GM12873 (cell line): ENCODE measurements around the gene STAP2.

Experiments
- TF ChIP-seq, protein P1 (sequence below): IDR thresholded peaks from 2 replicates; pipeline ENCODE4 v1.5.1; 2012; ENCODE audit warnings: low read depth, mild to moderate bottlenecking, moderate library complexity, low read length, control low read depth; ENCODE audit not compliant: insufficient read depth; ENCODE audit errors: missing control alignments

Gene STAP2

DNA sequence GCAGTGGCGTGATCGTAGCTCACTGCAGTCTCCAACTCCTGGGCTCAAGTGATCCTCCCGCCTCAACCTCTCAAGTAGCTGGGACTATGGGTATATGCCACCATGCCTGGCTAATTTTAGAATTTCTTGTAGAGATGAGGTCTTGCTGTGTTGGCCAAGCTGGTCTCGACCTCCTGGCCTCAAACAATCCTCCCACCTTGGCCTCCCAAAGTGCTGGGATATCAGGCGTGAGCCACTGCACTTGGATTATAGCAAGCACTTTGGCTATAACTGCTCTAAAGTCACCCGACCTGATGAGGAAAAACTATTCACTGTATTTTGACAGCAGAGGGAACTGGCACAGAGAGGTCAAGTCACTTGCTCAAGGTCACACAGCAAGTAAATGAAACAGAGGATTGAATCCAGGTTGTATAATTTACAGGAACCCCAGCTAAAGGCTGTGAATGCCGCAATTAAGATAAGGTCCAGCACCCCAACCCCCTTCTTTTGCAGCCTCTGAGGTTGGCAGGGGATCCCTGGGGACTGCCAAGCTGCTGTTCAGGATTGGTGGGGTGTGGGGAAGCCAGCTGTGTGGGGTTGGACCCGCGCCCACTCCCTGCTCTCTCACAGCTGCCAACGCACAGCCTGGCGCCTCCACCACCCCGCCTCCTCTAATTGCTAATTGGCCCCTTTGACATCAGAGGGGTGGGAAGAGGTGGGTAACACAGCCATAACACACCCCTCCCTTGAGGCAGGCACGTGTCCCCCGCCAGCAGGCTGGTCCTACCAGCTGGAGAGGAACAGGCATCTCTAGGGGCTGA, 42.5 kb downstream of the STAP2 start:
- TF ChIP-seq, protein P1, sequence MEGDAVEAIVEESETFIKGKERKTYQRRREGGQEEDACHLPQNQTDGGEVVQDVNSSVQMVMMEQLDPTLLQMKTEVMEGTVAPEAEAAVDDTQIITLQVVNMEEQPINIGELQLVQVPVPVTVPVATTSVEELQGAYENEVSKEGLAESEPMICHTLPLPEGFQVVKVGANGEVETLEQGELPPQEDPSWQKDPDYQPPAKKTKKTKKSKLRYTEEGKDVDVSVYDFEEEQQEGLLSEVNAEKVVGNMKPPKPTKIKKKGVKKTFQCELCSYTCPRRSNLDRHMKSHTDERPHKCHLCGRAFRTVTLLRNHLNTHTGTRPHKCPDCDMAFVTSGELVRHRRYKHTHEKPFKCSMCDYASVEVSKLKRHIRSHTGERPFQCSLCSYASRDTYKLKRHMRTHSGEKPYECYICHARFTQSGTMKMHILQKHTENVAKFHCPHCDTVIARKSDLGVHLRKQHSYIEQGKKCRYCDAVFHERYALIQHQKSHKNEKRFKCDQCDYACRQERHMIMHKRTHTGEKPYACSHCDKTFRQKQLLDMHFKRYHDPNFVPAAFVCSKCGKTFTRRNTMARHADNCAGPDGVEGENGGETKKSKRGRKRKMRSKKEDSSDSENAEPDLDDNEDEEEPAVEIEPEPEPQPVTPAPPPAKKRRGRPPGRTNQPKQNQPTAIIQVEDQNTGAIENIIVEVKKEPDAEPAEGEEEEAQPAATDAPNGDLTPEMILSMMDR, result no peak

DNA sequence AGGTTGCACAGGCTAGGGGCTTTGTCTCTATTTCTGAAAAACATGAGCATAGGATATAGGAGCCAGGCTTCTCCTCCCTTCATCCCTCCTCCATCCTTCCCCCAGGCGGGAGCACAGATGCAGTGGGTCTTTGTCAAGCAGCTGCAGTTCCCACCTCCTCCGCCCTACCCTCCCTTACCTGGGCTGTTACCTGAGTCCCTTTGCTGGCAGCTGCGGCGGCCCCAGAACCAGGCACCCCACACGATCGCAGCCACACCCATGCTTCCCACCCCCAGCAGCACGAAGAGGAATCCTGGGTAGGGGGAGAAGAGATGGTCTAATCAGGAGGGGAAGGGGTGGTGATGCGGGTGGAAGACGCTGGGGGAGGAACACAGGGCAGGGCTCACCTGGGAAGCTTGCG, 44.2 kb downstream of the STAP2 start:
- TF ChIP-seq, protein P1, result no peak

DNA sequence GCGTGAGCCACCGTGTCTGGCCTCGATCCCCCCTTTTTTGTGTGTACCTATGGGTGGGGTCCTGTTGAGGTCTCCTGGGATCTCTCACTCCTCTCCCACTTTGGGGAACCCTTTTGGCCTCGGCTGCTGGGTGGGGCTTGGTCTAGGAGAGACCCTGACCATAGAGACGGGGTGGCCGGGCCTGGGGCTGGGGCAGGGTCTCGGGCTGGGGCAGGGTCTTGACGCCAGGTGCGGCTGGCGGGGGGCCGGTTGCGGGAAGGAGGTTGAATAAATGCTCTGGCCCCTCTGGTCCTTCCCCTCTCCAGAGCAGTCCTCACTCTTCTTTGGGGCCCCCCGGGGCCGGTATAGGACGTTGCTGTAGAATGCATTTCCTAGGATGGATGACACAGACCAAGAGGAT, 46.1 kb downstream of the STAP2 start:
- TF ChIP-seq, protein P1, result no peak

DNA sequence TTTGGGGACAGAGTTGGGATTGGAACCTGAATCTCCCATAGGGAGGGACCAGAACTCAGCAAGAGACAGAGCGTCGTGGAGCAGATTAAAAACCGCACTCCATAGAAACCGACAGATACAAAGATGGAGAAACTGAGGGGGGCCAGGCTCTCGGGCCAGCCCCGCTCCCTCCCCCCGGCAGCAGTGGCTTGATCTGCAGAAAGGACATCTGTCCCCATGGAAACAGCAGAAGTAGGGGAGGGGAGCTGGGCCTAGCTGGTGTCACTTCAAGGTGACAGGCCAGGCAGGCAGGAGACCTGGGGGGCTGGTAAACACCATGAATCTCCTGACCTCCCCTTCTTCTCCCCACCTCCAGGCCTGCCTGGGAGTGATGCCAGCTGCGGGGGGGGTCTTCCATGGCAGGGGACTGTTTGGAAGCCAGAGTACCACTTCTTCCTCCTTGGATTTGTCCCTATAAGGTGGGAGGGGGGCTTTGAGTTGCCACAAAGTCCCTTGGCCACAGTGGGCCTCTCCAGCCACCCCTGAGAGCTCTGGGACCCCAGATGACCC, 47.4 kb downstream of the STAP2 start:
- TF ChIP-seq, protein P1, result no peak

DNA sequence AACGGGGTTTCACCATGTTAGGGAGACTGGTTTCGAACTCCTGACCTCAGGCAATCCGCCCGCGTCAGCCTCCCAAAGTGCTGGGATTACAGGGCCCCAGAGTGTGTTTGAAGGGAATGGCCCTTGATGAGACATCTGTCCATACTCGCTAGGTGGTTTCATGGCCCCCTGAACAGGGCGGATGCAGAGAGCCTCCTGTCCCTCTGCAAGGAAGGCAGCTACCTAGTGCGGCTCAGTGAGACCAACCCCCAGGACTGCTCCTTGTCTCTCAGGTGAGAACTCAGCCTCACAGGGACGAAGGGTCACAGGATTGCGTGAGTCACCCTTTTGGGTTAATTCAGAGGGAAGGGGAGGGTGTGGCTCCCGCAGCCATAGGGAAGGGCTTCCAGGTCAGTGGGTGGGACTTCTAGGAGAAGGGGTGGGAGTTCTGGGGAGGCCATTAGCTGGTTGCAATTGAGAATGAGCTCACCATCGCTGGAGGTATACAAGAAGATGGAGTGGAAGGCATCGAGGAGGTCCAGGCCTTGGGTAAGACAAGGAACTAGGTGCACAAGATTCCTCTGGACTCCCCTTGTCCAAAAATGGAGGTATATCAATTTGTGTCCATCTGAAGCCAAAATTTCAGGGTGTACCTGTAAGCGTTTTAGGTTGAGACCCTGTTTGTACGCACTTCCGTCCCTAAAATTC, 50.4 kb downstream of the STAP2 start:
- TF ChIP-seq, protein P1, result no peak

DNA sequence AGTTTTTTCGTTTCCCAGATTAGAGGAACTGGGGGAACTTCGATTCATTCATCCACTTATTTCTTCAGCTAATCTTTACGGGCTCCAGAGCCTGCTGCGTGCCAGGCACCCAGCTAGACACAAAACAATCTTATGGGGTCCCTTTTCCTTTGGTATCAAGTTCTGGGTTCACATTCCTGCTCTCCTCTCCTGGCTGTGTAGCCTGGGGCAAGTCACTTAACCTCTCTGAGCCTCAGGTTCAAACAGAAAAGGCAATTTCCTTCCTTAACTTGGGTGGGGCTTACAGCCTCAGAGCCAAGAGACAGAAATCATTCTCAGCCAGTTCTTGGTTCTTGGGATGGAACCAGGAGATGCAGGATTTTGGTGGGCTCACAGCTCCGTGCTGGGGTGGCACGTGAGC, 53.7 kb downstream of the STAP2 start:
- TF ChIP-seq, protein P1, result no peak
